LoVo (cell line): ENCODE measurements around the gene DACH1.

Source experiments
- DNase-seq: peaks from one replicate; pipeline ENCODE4 v3.0.0-alpha.2; 2016; ENCODE audit warnings: low spot score

The DACH1 gene

GRCh38 chr13:71583581-71583980 lies 283.4 kb downstream of the DACH1 start:
- no peak for DNase-seq

GRCh38 chr13:71580614-71581013 lies 286.4 kb downstream of the DACH1 start:
- DNase-seq, result no peak

GRCh38 chr13:71578048-71578447 lies 289.0 kb downstream of the DACH1 start:
- DNase-seq, result no peak

- no peak for DNase-seq
Measured at GRCh38 chr13:71577127-71577526, 289.9 kb downstream of the DACH1 start.

GRCh38 chr13:71576571-71576970 lies 290.4 kb downstream of the DACH1 start:
- DNase-seq, result no peak

GRCh38 chr13:71546881-71547280 lies 320.1 kb downstream of the DACH1 start:
- no peak for DNase-seq

GRCh38 chr13:71540098-71540497 lies 326.9 kb downstream of the DACH1 start:
- no peak for DNase-seq

- DNase-seq, result no peak
Measured at GRCh38 chr13:71536201-71536600, 330.8 kb downstream of the DACH1 start.

- DNase-seq, result no peak
Measured at GRCh38 chr13:71524613-71525304, 342.2 kb downstream of the DACH1 start.

- no peak for DNase-seq
Measured at GRCh38 chr13:71524245-71524612, 342.8 kb downstream of the DACH1 start.

GRCh38 chr13:71522941-71523526 lies 344.0 kb downstream of the DACH1 start:
- DNase-seq, result no peak

GRCh38 chr13:71517004-71517403 lies 350.0 kb downstream of the DACH1 start:
- DNase-seq, result peak; percentile 43

GRCh38 chr13:71516521-71516920 lies 350.5 kb downstream of the DACH1 start:
- no peak for DNase-seq

- no peak for DNase-seq
Measured at GRCh38 chr13:71515744-71516038, 351.3 kb downstream of the DACH1 start.

GRCh38 chr13:71514900-71515743 lies 351.9 kb downstream of the DACH1 start:
- DNase-seq, result no peak

- no peak for DNase-seq
Measured at GRCh38 chr13:71513411-71514033, 353.5 kb downstream of the DACH1 start.

GRCh38 chr13:71503781-71504180 lies 363.2 kb downstream of the DACH1 start:
- DNase-seq, result no peak

GRCh38 chr13:71499944-71500514 lies 367.0 kb downstream of the DACH1 start:
- DNase-seq, result no peak

GRCh38 chr13:71499235-71499634 lies 367.8 kb downstream of the DACH1 start:
- no peak for DNase-seq

- DNase-seq, result no peak
Measured at GRCh38 chr13:71493189-71493588, 373.8 kb downstream of the DACH1 start.

GRCh38 chr13:71492346-71492871 lies 374.6 kb downstream of the DACH1 start:
- DNase-seq, result no peak

GRCh38 chr13:71491010-71491409 lies 376.0 kb downstream of the DACH1 start:
- no peak for DNase-seq
